WTC11 (cell line): ENCODE measurements around the gene PAPLN.

ENCODE experiments used
- CBFB ChIP-seq: sonication (generic); formaldehyde crosslinking; IDR thresholded peaks from 2 replicates; pipeline ENCODE4 v1.8.1; 2022; ENCODE audit warnings: mild to moderate bottlenecking, low read depth, missing genetic modification reagents
- JUN ChIP-seq: sonication (generic); formaldehyde crosslinking; IDR thresholded peaks from 2 replicates; pipeline ENCODE4 v1.8.0; 2023; ENCODE audit warnings: mild to moderate bottlenecking, missing genetic modification reagents
- MXD4 ChIP-seq: fragments of 250-450 bp; sonication (Bioruptor Pico); IDR thresholded peaks from 2 replicates; pipeline ENCODE4 v1.8.0; 2021; ENCODE audit warnings: mild to moderate bottlenecking, moderate library complexity, borderline replicate concordance
- NR2C2 ChIP-seq: sonication (generic); formaldehyde crosslinking; IDR thresholded peaks from 2 replicates; pipeline ENCODE4 v1.8.0; 2022; ENCODE audit warnings: mild to moderate bottlenecking, missing genetic modification reagents
- PREB ChIP-seq: sonication (generic); formaldehyde crosslinking; IDR thresholded peaks from 2 replicates; pipeline ENCODE4 v1.8.1; 2022; ENCODE audit warnings: mild to moderate bottlenecking, missing genetic modification reagents, moderate library complexity, borderline replicate concordance
- TCF7 ChIP-seq: sonication (generic); formaldehyde crosslinking; IDR thresholded peaks from 2 replicates; pipeline ENCODE4 v1.8.0; 2022; ENCODE audit warnings: mild to moderate bottlenecking, low read depth, missing genetic modification reagents, moderate library complexity
- TEAD4 ChIP-seq: sonication (generic); formaldehyde crosslinking; IDR thresholded peaks from 2 replicates; pipeline ENCODE4 v1.8.0; 2022; ENCODE audit warnings: mild to moderate bottlenecking, missing genetic modification reagents
- ZNF219 ChIP-seq: sonication (generic); formaldehyde crosslinking; IDR thresholded peaks from 2 replicates; pipeline ENCODE4 v1.8.0; 2023; ENCODE audit warnings: missing genetic modification reagents, mild to moderate bottlenecking, borderline replicate concordance
- ZSCAN18 ChIP-seq: fragments of 250-450 bp; sonication (Bioruptor Pico); IDR thresholded peaks from 2 replicates; pipeline ENCODE4 v2.1.2; 2022; ENCODE audit warnings: mild to moderate bottlenecking, moderate library complexity
- TF ChIP-seq, protein P1 (sequence below): fragments of 200-600 bp; IDR thresholded peaks from 2 replicates; pipeline ENCODE4 v1.8.0; 2022; ENCODE audit warnings: antibody characterized with exemption
- TF ChIP-seq, protein P2 (sequence below): sonication (generic); formaldehyde crosslinking; IDR thresholded peaks from 2 replicates; pipeline ENCODE4 v1.8.1; 2022; ENCODE audit warnings: missing genetic modification reagents, borderline replicate concordance

- no peak for TF ChIP-seq MXD4 (CRISPR knock-in tag)
- TF ChIP-seq TCF7 (CRISPR knock-in tag): no peak
- TF ChIP-seq PREB (CRISPR knock-in tag): no peak
- TF ChIP-seq, protein P1, sequence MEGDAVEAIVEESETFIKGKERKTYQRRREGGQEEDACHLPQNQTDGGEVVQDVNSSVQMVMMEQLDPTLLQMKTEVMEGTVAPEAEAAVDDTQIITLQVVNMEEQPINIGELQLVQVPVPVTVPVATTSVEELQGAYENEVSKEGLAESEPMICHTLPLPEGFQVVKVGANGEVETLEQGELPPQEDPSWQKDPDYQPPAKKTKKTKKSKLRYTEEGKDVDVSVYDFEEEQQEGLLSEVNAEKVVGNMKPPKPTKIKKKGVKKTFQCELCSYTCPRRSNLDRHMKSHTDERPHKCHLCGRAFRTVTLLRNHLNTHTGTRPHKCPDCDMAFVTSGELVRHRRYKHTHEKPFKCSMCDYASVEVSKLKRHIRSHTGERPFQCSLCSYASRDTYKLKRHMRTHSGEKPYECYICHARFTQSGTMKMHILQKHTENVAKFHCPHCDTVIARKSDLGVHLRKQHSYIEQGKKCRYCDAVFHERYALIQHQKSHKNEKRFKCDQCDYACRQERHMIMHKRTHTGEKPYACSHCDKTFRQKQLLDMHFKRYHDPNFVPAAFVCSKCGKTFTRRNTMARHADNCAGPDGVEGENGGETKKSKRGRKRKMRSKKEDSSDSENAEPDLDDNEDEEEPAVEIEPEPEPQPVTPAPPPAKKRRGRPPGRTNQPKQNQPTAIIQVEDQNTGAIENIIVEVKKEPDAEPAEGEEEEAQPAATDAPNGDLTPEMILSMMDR: no peak
- no peak for TF ChIP-seq NR2C2 (CRISPR knock-in tag)
- TF ChIP-seq, protein P2, sequence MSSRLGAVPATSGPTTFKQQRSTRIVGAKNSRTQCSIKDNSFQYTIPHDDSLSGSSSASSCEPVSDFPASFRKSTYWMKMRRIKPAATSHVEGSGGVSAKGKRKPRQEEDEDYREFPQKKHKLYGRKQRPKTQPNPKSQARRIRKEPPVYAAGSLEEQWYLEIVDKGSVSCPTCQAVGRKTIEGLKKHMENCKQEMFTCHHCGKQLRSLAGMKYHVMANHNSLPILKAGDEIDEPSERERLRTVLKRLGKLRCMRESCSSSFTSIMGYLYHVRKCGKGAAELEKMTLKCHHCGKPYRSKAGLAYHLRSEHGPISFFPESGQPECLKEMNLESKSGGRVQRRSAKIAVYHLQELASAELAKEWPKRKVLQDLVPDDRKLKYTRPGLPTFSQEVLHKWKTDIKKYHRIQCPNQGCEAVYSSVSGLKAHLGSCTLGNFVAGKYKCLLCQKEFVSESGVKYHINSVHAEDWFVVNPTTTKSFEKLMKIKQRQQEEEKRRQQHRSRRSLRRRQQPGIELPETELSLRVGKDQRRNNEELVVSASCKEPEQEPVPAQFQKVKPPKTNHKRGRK (CRISPR knock-in tag): no peak
- no peak for TF ChIP-seq CBFB (CRISPR knock-in tag)
- TF ChIP-seq JUN: no peak
- TF ChIP-seq ZNF219 (CRISPR knock-in tag): no peak
- TF ChIP-seq ZSCAN18 (CRISPR knock-in tag): no peak
- TF ChIP-seq TEAD4 (CRISPR knock-in tag): no peak
These were observed 26.3 kb downstream of the PAPLN start for GRCh38 chr14:73263606-73264005.
